Measurements from ENCODE around the gene KLF13. TPM values are rescaled to one million over a fixed set of nuclear protein-coding genes. Genes with fewer than 3 reads are reported as not detected.
A peak's percentile ranks its signal among the peaks of the same experiment; 100 is the strongest.

KLF13 gene
- total and polyA plus RNA-seq, 10 of the 15 experiments (the other 5 are each of a cell fraction or from before 2014, with no cell fraction given) = 20.3 to 109 (median 51.4) TPM

DNA sequence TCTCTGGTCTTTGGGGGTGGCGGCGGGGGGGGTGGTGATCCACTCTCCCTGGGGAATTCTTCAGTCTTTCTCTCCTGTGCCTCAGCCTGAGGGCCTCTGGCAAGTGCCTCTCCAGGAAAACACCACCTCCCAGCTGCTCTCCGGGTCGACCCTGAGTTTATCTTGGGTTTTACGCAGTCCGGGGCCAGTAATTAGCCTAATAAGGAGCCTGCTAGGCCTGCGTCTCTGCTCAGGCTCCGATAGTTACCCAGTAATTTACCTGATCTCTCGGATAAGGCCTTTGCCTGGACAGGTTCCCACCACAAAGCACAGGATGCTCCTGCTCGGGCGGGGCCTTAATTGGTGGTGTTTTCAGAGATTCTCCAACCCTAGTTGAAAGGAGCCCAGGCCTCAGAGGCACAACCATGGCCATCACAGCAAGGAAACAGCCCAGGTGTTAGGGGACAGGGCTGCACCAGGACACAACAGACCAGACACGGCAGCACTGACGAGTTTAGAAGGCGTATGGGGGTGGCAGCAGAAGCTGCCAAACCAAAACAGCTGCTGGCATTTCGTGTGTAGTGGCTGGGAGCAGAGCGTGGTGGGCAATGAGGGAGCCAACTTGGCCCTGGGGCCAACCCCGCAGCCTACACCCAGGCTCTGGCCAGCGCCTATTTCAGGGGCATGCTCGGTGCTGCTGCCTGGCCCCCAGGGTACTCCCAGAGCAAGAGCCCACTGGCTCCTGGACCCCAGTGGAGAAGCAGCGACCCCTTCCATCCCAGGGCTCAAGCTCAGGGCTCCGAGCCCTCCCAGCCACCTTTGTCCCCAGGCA, 71.4 kb downstream of the KLF13 start (continued):
- no peak for TF ChIP-seq ZSCAN29 (IDR thresholded peaks at IDR 0.05)
- no peak for TF ChIP-seq IRF4 (IDR thresholded peaks at IDR 0.05; ENCODE audit: low read depth, low read length)
- TF ChIP-seq SUZ12 (IDR thresholded peaks at IDR 0.05; ENCODE audit: unreplicated experiment) = no peak
- TF ChIP-seq BCL11A (IDR thresholded peaks at IDR 0.05; ENCODE audit: low read depth, low read length) = no peak
- no peak for TF ChIP-seq MEF2B (IDR thresholded peaks at IDR 0.05; ENCODE audit: partially characterized antibody, poor library complexity, severe bottlenecking)

DNA sequence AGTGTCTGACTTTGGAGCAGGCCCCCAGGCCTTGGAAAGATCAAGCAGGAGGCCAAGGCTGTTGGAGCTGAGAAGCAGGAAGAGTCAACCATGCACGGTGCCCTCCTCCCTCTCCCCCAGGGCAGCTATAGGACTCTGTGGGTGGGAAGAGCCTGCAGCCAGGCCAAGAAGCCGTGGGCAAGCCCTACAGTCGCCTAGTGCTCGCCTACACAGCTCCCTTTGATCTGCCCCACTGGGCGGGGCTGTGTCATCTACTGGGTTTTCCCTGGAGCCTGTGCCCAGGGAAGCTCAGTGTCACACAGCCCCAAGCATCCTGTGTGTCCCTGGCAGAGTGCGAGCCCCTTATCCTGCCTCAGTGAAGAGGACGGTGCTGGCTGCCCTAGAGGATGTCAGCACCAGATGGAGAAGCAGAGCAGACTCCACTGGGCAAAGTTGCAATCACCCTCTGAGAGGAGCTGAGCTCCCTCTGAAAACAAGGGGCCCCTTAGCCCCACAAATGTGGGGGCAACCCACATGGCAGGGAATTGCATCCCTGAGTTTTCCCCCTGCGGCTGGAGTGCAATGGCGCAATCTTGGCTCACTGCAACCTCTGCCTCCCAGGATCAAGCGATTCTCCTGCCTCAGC, 72.2 kb downstream of the KLF13 start:
- SMC1A ChIA-PET (ENCODE audit: uncharacterized antibody, unreplicated experiment) = interaction anchor here (1.0 to 1.5 kb wide), 3 partner anchors 14 to 36 kb away, joined by 3 to 4 read pairs (median 3); no protein-coding TSS in a partner anchor
- Histone ChIP-seq H3K9me3 (replicated peaks; ENCODE audit: control insufficient read depth, insufficient read depth, low read length) (no peaks in the 10 kb centered on the region; the same call in 2 of the 3 replicates), H3K9ac (ENCODE audit: control insufficient read depth, insufficient read depth, low read length) (no peak overlapping the region), H3K27me3 (replicated peaks in 1 of 2; ENCODE audit: control insufficient read depth in 2 of 2, insufficient read depth in 2 of 2, low read length in 1 of 2) (no peaks in the 10 kb centered on the region), H4K20me1 (ENCODE audit: control insufficient read depth, insufficient read depth) (no peaks in the 10 kb centered on the region), H3K36me3 (ENCODE audit: control insufficient read depth in 2 of 2, insufficient read depth in 2 of 2, low read length in 1 of 2) (no peaks in the 10 kb centered on the region), H2AFZ (ENCODE audit: control insufficient read depth, low read depth, low read length) (no peak overlapping the region), H3K27ac (ENCODE audit: control insufficient read depth, insufficient read depth) (no peak overlapping the region), H3K4me1 (ENCODE audit: control insufficient read depth, insufficient read depth, low read length) (peaks cover 3% of the 10 kb centered on the region; the same call in 1 of the 2 replicates), H3K4me3 (no peak overlapping the region), H3K79me2 (ENCODE audit: control insufficient read depth, insufficient read depth, low read length) (no peaks in the 10 kb centered on the region), H3K4me2 (ENCODE audit: control insufficient read depth, insufficient read depth) (peak overlapping the region; percentile 8; the same call in 1 of the 2 replicates)
- intact Hi-C loops (cut with micrococcal nuclease; ENCODE audit: unreplicated experiment) = no loop called here
- WGBS (ENCODE audit: insufficient coverage, insufficient replicate concordance, low lambda C conversion rate, missing lambda C conversion rate) = 58% methylated on average over 10 of the region's 10 CpGs
- in situ Hi-C loops (cut with MboI) = no loop called here
- POLR2A ChIA-PET = interaction anchor here (0.6 kb wide), 1 partner anchor 89 kb away, joined by 3 read pairs; no protein-coding TSS in a partner anchor
- ATAC-seq (peak; percentile 67), DNase-seq (ENCODE audit: low read depth, low spot score) (no peak), FAIRE-seq (no peak)
- RAD21 ChIA-PET (ENCODE audit: unreplicated experiment) = interaction anchor here (0.7 to 1.8 kb wide), 4 partner anchors 14 to 45 kb away, joined by 3 to 7 read pairs (median 4); no protein-coding TSS in a partner anchor
- CTCF ChIA-PET = interaction anchor here (0.9 to 2.2 kb wide), 4 partner anchors 10 to 90 kb away, joined by 3 to 5 read pairs (median 4); no protein-coding TSS in a partner anchor
- no TSS peak for BruUV-seq (replicated peaks)
- TF ChIP-seq, protein P1, sequence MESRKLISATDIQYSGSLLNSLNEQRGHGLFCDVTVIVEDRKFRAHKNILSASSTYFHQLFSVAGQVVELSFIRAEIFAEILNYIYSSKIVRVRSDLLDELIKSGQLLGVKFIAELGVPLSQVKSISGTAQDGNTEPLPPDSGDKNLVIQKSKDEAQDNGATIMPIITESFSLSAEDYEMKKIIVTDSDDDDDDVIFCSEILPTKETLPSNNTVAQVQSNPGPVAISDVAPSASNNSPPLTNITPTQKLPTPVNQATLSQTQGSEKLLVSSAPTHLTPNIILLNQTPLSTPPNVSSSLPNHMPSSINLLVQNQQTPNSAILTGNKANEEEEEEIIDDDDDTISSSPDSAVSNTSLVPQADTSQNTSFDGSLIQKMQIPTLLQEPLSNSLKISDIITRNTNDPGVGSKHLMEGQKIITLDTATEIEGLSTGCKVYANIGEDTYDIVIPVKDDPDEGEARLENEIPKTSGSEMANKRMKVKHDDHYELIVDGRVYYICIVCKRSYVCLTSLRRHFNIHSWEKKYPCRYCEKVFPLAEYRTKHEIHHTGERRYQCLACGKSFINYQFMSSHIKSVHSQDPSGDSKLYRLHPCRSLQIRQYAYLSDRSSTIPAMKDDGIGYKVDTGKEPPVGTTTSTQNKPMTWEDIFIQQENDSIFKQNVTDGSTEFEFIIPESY (IDR thresholded peaks at IDR 0.05) = no peak
- TF ChIP-seq, protein P2, sequence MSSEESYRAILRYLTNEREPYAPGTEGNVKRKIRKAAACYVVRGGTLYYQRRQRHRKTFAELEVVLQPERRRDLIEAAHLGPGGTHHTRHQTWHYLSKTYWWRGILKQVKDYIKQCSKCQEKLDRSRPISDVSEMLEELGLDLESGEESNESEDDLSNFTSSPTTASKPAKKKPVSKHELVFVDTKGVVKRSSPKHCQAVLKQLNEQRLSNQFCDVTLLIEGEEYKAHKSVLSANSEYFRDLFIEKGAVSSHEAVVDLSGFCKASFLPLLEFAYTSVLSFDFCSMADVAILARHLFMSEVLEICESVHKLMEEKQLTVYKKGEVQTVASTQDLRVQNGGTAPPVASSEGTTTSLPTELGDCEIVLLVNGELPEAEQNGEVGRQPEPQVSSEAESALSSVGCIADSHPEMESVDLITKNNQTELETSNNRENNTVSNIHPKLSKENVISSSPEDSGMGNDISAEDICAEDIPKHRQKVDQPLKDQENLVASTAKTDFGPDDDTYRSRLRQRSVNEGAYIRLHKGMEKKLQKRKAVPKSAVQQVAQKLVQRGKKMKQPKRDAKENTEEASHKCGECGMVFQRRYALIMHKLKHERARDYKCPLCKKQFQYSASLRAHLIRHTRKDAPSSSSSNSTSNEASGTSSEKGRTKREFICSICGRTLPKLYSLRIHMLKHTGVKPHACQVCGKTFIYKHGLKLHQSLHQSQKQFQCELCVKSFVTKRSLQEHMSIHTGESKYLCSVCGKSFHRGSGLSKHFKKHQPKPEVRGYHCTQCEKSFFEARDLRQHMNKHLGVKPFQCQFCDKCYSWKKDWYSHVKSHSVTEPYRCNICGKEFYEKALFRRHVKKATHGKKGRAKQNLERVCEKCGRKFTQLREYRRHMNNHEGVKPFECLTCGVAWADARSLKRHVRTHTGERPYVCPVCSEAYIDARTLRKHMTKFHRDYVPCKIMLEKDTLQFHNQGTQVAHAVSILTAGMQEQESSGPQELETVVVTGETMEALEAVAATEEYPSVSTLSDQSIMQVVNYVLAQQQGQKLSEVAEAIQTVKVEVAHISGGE (CRISPR knock-in tag; IDR thresholded peaks at IDR 0.05) = no peak
- no peak for TF ChIP-seq LARP7 (IDR thresholded peaks at IDR 0.05)
- no peak for TF ChIP-seq KAT2A (conservative IDR thresholded peaks at IDR 0.05; ENCODE audit: control insufficient read depth, low read depth, low read length)
- no peak for TF ChIP-seq SP1 (IDR thresholded peaks at IDR 0.05; ENCODE audit: low read depth, low read length)
- no peak for TF ChIP-seq TCF7 (IDR thresholded peaks at IDR 0.05; ENCODE audit: borderline replicate concordance)
- TF ChIP-seq NFYB (IDR thresholded peaks at IDR 0.05; ENCODE audit: insufficient read depth, low read depth, low read length) = no peak
- no peak for TF ChIP-seq POLR2AphosphoS2 (IDR thresholded peaks at IDR 0.05; ENCODE audit: low read depth, low read length)
- TF ChIP-seq BMI1 (IDR thresholded peaks at IDR 0.05; ENCODE audit: borderline replicate concordance) = no peak
- no peak for TF ChIP-seq NR2F1 (conservative IDR thresholded peaks at IDR 0.05)
- no peak for TF ChIP-seq RBBP5 (conservative IDR thresholded peaks at IDR 0.05)
- no peak for TF ChIP-seq TCF3 (IDR thresholded peaks at IDR 0.05; ENCODE audit: borderline replicate concordance, insufficient read depth, low read depth, low read length)
